Measurements from ENCODE around the gene AP4B1.
"Not testable (repeated sequence)": the region's sequence is repeated elsewhere in the genome, so short reads cannot be mapped to it uniquely, and the experiment has no call there.

Gene AP4B1

DNA sequence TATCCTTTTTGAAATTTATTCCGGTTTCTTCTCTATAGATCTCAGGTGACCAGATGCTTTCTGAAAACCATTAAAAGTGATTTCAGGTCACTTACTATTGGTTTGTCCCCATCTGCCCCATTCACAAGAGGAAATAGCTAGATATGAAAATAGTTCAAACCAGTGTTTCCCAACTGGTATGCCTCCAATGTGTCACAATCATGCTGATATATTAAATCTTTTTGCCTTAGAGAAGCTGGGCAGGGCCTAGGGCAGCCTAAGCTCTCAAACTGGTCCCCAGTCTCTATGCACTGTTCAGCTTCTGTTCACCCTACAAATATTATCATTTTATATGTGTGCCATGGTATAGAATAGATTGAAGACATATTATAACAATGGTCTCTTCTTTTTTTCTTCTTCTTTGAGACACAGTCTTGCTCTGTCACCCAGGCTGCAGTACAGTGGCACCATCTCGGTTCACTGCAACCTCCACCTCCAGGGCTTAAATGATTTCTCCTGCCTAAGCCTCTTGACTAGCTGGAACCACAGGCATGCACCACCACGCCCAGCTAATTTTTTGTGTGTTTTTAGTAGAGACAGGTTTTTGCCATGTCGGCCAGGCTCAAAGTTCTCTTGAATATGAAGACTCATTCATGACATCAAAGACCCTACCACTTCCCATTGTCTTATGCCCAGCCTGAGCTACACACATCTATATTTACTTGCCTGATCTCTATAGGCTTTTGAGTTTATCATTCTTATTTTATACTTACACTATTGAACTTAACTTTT lies 48.8 kb downstream of the AP4B1 start:
- no peak for DNase-seq

DNA sequence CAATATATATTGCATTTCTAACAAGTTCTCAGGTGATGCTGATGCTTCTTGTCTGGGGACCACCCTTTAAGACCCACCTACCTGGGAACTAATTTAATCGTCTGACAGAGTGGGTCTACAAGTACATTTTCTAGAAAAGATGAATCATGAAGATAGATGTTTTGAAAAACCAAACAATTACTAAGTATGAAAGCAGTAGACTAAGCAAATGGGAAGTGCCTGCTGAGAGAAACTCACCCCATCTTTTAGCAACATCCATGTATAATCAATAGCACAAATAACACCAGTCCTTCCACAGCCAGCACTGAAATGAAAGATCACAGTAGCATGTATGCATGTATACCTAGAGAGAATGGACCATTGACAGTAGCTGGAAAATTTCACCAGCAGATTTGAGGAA lies 50.4 kb downstream of the AP4B1 start:
- DNase-seq: no peak

DNA sequence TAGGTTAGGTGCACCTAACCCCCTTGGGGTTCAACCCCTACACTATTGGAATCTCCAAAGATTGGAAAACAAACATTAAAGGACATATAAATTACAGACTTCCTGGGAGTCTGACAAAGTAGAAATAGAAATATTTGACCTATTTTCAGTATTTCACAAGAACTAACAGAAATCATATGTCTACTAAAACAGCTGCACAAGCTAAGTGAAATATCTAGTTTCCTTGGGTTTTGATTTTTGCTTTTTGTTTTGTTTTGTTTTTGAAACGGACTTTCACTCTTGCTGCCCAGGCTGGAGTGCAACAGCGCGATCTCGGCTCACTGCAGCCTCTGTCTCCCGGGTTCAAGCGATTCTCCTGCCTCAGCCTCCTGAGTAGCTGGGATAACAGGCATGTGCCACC lies 51.9 kb downstream of the AP4B1 start:
- DNase-seq: not testable (repeated sequence)

DNA sequence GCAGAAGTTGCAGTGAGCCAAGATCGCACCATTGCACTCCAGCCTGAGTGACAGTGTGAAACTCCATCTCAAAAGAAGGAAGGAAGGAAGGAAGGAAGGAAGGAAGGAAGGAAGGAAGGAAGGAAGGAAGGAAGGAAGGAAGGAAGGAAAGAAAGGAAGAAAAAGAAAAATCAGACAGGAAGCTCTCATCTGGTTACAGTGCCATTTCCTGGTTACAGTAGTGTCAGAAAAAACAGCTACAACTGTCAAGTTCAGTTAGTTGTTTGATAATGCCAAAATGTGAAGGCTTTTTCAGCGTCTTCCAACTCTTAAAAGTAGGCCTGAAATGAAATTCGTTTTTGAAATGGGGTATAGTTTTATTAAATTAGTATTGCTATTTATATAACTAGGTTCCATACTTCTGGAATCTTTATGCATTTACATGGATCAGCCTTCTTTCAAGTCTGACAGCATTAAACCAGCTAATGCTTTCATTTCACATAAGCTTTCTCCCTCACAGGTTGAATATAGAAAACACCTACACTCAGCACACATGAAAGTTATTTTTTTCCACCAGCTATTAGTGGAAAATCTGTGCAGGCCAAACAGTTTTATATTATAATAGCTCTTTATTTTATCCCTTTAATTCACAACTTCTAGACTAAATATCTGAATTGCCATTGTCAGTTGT lies 54.3 kb downstream of the AP4B1 start:
- no peak for DNase-seq

DNA sequence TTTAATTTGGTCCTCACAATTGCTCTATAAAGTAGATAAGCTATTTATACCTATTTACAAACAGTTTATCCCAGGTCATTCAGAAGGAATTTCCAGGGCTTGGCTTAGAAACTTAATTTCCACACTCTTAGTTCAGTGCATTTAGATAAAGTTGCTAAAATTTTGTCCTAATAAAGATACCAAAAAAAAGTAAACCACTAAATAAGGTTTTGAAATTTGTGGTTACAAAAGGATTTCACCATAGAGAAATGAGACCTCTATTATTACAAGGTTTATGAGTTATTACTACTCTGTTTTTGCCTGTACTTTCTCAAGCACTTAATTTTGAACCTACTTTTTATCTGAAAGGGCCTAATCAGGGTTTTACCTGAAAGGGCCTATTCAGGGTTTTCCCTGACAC lies 55.5 kb downstream of the AP4B1 start:
- no peak for DNase-seq

DNA sequence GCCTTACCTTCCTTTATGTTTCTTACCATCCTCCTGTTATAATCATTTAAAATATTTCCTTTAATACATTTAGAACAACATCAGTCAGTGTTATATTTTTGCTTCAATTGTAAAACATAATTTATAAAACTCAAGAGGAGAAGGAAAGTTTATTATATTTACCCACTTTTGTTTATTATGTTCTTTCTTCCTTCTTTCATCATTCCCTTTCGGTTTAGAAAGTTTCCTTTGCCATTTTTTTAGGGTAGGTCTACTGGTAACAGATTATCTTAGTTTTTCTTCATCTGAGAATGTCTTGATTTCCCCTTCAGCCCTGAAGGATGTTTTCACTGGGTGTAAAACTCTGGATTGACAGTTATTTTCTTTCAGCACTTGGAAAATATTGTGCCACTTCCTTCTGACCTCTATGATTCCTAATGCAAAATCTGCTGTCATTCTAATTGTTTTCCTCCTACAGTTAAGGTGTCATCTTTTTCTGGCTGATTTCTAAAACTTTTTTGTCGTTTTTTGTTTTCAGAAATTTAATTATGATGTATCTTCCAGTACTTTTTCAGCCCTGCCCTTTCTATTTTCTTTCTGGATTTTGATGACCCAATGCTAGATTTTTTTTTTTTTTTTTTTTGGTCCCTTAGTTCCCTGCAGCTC lies 58.1 kb downstream of the AP4B1 start:
- DNase-seq: no peak

Measured in suppressor macrophage treated with lipopolysaccharide for 4 hours (primary cell).